Measurements from ENCODE around the gene GRM7.

DNA sequence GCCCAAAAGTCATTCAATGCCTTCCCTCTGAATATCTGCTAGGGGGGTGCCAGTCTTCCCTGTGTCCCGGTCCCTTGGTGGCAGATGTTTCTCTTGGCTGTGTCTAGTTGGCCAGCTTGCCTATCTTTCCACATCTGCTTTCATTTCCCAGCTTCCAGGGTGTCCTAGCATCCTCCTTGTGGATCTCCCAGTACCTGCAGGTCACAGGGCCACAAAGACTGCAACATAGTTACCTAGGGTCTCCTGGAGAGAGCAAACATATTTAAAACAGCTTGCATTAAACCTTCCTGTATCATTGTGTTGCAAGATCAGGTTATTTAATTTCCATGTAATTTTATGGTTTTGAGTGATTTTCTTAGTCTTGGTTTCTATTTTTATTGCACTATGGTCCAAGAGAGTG, 400.1 kb downstream of the GRM7 start:
- TF ChIP-seq POLR2A (IDR thresholded peaks at IDR 0.05) (no peak), CTCF (IDR thresholded peaks at IDR 0.05) (no peak)

Data from adrenal gland (tissue), 5 donors.